Neuron (in vitro differentiated cells): Measurements from ENCODE around the gene P2RY12.

ENCODE experiments used
- H2AFZ ChIP-seq: one replicate; pipeline ENCODE4 v1.6.1; 2013; ENCODE audit warnings: low read depth, mild to moderate bottlenecking, inconsistent platforms, low read length, moderate library complexity
- H3K27me3 ChIP-seq: one replicate; pipeline ENCODE4 v1.6.1; 2013; ENCODE audit warnings: low read length; ENCODE audit not compliant: insufficient read depth
- H3K36me3 ChIP-seq: one replicate; pipeline ENCODE4 v1.6.1; 2013; ENCODE audit warnings: low read length; ENCODE audit not compliant: insufficient read depth
- H3K4me1 ChIP-seq: one replicate; pipeline ENCODE4 v1.6.1; 2013; ENCODE audit warnings: low read length; ENCODE audit not compliant: insufficient read depth
- H3K4me3 ChIP-seq: 2 replicates; pipeline ENCODE4 v1.5.1; 2013; ENCODE audit warnings: mild to moderate bottlenecking, low read length, moderate library complexity
- H3K9me3 ChIP-seq: one replicate; pipeline ENCODE4 v1.6.1; 2013; ENCODE audit warnings: low read length

The P2RY12 gene

DNA sequence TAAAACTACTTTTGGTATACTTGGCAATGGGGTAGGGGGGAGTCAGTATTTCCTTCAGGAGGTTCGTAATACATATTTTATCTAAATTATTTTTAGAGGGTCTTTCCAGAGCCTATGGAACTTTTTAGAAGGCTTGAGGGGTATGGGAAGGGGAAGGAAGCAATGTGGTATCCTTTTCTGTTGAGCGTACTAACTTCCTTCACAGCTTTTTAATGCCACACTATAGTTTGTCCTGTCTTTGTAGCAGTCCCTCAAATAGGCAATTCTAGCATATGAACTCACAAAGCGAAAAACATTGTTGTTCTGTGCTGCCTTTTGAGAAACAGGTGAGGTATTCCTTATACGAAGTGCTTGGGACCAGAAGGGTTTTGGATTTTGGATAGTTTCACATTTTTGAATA, 32.9 kb downstream of the P2RY12 start:
- H2AFZ ChIP-seq = no peak overlapping the region
- no peaks in the 10 kb centered on the region for H3K36me3 ChIP-seq
- H3K4me1 ChIP-seq = no peaks in the 10 kb centered on the region
- H3K9me3 ChIP-seq = no peaks in the 10 kb centered on the region
- no peaks in the 10 kb centered on the region for H3K27me3 ChIP-seq
- H3K4me3 ChIP-seq = no peak overlapping the region

DNA sequence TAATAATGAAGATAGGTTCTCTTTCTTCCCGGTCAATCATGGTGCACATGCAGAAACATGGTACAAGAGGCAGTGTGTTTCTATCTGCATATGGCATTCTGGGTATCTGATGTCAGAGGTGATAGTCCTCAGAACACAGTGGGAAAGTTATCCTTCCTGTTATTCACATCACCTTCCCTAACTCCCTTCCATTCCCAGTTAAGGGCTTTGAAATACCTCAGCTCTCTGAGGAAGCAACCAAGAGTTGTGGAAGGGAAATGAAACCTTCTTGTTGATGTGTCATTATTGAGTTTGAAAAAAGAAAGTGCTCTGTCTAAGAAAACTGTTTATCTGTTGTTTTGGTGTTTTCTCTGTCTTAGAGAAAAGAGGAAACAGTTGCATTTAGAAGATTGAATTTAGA, 33.3 kb downstream of the P2RY12 start:
- Histone ChIP-seq H3K27me3 (no peaks in the 10 kb centered on the region), H3K9me3 (no peaks in the 10 kb centered on the region), H2AFZ (no peak overlapping the region), H3K36me3 (no peaks in the 10 kb centered on the region), H3K4me3 (no peak overlapping the region), H3K4me1 (no peaks in the 10 kb centered on the region)

DNA sequence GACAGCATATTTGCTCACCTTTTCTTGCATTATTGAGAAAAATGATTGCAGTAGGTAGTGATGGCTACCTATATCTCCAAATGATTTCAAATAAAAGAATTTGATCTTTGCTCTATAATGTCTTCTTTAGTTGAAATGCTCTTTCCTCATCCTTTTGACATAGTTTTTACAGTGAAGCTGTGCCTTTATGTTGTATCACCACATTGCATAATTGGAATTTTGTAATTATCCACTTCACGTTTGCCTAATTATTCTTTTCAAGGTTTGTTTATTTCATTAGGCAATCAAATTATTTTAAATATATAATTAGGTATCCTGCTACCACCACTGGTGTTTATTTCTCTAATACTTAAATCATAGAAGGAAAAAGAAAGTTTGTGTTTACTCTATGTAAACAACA, 33.9 kb downstream of the P2RY12 start:
- no peaks in the 10 kb centered on the region for H3K9me3 ChIP-seq

DNA sequence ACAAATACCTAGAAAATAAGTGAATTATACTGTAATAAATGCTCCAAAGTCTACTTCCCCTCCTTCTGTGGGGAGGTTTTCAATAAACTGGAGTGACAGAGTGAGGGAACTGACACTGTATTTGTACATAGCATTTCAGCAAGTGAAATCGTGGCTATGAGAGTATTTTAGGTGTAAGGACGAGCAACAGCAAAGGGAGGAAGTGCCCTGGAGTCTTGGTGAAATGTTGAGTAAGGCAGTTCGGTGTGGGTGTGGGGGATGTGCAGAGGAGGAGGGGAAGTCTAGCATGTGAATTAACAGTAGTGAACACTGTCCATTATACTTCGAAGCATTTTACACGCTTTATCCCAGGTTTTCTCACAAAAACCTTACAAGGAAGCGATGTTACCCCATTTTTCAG, 37.1 kb downstream of the P2RY12 start:
- Histone ChIP-seq H3K4me3 (no peak overlapping the region), H3K9me3 (no peaks in the 10 kb centered on the region), H2AFZ (no peak overlapping the region), H3K36me3 (no peaks in the 10 kb centered on the region), H3K4me1 (no peaks in the 10 kb centered on the region), H3K27me3 (no peaks in the 10 kb centered on the region)

More for the DNA sequence above, 33.9 kb downstream of the P2RY12 start:
- H3K4me3 ChIP-seq = no peak overlapping the region
- no peaks in the 10 kb centered on the region for H3K36me3 ChIP-seq
- no peaks in the 10 kb centered on the region for H3K27me3 ChIP-seq
- H3K4me1 ChIP-seq = no peaks in the 10 kb centered on the region
- H2AFZ ChIP-seq = no peak overlapping the region

DNA sequence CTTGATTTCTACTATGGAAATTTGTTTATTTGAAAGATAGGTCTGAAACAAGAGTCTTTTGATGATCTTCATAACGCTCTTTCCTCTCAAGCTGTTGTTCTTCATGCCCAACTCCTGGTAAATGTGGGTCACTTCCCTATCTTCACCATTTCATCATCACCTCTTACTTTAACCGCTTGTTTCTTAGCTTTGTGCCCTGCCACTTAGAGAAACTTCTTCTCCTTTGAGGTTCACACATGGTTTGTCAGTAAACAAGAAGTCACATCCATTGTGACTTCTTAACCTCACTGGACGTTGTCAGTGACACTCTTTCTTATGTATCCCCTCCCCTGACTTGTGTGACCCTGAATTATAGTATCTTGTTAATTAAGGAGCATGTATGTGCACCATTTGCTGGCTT, 38.3 kb downstream of the P2RY12 start:
- H3K4me3 ChIP-seq = no peak overlapping the region
- no peak overlapping the region for H2AFZ ChIP-seq
- H3K27me3 ChIP-seq = no peaks in the 10 kb centered on the region
- no peaks in the 10 kb centered on the region for H3K4me1 ChIP-seq
- no peaks in the 10 kb centered on the region for H3K36me3 ChIP-seq
- H3K9me3 ChIP-seq = no peaks in the 10 kb centered on the region

DNA sequence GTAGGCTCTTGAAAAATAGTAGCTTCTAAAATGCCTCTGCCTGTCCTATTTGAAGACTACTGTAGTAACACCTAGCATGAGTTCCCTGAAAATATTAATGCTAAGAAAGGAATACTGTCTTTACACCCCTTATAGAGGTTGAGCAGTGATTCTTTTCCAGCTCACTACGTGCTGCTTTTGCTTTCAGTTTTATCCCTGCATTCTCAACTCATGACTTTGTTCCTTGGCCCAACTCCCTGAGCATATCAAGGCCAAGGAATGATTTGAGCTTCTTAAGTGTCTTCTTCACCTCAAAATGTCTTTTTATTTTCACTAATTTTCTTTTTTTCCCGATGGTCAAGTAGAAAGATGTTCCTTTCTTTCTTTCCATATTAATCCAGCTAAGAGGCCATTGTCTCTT, 38.7 kb downstream of the P2RY12 start:
- Histone ChIP-seq H3K36me3 (no peaks in the 10 kb centered on the region), H2AFZ (no peak overlapping the region), H3K4me3 (no peak overlapping the region), H3K27me3 (no peaks in the 10 kb centered on the region), H3K4me1 (no peaks in the 10 kb centered on the region), H3K9me3 (no peaks in the 10 kb centered on the region)

DNA sequence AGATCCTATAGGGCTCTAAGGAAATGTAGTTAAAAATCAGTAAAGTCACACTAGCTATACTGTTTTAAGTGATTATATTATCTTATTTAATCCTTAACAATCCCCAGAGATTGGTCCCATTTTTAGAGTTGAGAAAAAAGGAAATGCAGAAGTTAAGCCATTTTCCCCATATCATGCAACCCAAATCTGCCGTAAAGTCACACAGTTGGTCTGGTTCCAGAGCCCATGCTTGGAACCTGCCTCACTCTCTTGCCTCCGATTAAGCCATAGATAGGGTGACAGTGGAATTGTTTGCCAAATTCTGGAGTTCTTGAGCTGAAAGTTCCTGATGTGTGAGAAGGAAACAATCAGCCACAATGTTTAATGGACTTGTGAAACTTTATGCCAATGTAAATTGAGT, 52.9 kb downstream of the P2RY12 start:
- no peaks in the 10 kb centered on the region for H3K9me3 ChIP-seq
- H3K4me3 ChIP-seq = no peak overlapping the region
- no peak overlapping the region for H2AFZ ChIP-seq
- H3K27me3 ChIP-seq = no peaks in the 10 kb centered on the region
- no peaks in the 10 kb centered on the region for H3K36me3 ChIP-seq
- H3K4me1 ChIP-seq = no peaks in the 10 kb centered on the region

DNA sequence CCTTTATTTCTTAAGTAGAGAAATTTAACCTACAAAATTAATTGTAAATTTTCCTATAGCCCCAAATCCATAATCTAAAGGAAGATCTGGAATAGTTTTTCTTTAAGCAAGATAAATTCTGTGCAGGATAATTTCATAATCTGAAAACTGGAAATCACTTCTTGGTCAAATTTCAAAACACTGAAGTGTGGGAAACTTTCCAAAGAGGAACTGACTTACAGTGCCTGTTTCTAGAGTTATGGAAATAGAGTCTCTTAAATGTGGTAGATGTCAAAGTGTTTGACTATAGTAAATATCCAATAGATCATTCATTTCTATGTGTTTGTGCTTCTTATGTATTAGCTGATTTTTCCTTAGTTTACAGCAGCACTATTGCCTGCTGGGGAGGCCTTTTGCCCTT, 53.7 kb downstream of the P2RY12 start:
- H3K36me3 ChIP-seq = no peaks in the 10 kb centered on the region
- H2AFZ ChIP-seq = no peak overlapping the region
- no peaks in the 10 kb centered on the region for H3K4me1 ChIP-seq
- no peaks in the 10 kb centered on the region for H3K27me3 ChIP-seq
- H3K4me3 ChIP-seq = no peak overlapping the region
- no peaks in the 10 kb centered on the region for H3K9me3 ChIP-seq

DNA sequence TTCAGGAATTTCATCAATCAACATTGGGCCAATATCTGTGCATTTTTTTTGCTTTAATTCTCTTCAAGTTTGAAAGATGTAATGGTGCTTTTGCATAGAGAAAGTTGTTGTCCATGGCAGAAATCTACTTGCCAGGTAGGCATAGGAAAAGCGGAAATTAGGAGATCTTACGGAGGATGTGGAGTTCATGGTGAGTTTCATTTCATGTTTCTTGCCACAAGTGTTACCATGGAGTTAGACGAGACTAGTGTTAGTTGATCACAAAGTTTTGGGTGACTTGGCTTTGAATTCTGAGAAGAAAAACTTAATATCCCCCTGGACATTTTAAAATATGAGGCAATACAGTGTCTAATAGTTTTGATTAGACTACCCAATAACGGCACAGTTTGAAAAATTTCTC, 54.2 kb downstream of the P2RY12 start:
- no peak overlapping the region for H3K4me3 ChIP-seq
- no peaks in the 10 kb centered on the region for H3K9me3 ChIP-seq
- no peak overlapping the region for H2AFZ ChIP-seq
- no peaks in the 10 kb centered on the region for H3K36me3 ChIP-seq
- no peaks in the 10 kb centered on the region for H3K27me3 ChIP-seq
- no peaks in the 10 kb centered on the region for H3K4me1 ChIP-seq

DNA sequence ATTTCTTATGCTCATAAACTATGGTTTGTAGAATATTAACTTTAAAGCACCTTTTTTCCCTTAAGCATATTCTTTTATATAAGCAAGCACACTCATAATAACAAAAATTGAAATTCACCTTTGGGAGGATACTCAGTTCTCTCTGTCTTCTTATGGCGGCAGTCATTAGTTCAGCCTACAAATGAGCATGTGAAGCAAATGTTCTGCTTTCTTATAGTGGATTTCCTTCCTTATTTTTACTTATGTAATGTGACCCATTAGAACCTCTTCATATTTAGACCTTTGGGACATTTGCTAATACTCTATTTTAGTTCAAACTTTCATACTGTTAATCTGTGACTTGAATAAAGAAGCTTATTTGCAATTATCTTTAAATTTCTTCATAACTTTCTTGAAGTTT, 55.2 kb downstream of the P2RY12 start, which contains the start of gene P2RY13:
P2RY13 (minus strand) TSS at position 187 of the 400 bp plus-strand sequence; CDS start at position 166, 21 bp downstream.
- Histone ChIP-seq H2AFZ (no peak within 1 kb of the TSS), H3K27me3 (no peaks in the 10 kb centered on the region), H3K9me3 (no peaks in the 10 kb centered on the region), H3K4me3 (no peak within 1 kb of the TSS), H3K4me1 (no peaks in the 10 kb centered on the region), H3K36me3 (no peaks in the 10 kb centered on the region)

DNA sequence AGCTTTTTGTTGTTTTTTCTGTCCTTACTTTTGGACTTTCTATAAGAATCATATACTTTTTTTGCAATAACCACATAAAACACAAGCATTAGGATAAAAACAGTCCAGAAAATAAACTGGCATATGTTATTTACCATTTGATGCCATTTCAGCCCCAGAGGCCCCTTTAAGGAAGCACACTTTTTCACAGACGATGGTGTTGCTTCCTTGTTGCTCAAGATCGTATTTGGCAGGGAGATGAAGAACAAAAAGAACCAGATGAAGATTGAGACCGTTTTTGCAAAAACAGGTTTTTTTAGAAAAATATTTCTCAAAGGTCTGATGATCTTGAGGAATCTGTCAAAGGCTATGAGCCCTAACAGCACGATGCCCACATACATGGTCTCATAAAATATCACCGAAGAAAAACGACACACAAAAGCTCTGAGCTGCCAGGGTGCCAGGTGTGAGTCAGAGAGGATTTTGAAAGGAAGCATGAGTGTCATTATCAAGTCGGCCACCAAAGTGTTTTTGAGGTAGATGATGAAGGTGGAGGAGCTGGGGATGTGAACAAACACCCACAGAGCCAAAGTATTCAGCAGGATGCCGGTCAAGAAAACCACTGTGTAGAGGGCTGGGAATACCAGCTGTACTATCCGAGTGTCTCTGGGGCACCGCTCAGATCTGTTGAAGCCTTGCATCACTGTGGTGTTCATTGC, 56.1 kb downstream of the P2RY12 start:
- Histone ChIP-seq H3K4me3 (no peak overlapping the region), H2AFZ (no peak overlapping the region), H3K36me3 (no peaks in the 10 kb centered on the region), H3K4me1 (no peaks in the 10 kb centered on the region), H3K27me3 (no peaks in the 10 kb centered on the region), H3K9me3 (no peaks in the 10 kb centered on the region)

DNA sequence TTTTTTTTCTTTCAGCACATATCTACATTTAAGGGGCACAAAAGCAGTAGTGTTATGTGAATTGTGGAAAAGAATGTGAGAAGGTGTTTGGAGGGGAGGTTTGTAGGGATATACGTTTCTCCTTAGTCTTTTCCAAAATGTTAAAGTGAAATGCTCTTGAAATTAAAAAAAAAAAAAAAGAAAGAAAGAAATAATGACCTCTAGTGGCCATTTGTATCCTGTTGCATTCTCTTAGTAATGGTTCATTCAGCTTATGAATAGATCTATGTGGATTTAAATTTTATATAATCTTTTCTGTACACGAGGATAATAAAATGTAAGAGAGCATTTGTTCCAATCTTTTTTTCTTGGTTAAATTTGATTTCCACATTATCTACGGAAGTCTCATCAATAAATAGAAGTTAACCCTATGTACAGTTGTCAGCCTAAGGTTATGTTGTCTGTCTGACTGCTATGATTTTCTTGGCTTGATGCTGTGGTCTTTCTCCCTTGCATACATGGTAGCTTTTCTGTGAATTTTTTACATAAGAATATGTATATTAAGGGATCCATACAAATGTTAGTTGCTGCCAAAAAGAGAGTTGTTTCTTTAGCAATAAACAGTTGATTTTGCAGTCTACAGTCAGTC, 56.9 kb downstream of the P2RY12 start:
- H2AFZ ChIP-seq = no peak overlapping the region
- no peaks in the 10 kb centered on the region for H3K27me3 ChIP-seq
- no peak overlapping the region for H3K4me3 ChIP-seq
- no peaks in the 10 kb centered on the region for H3K36me3 ChIP-seq
- no peaks in the 10 kb centered on the region for H3K4me1 ChIP-seq
- H3K9me3 ChIP-seq = no peaks in the 10 kb centered on the region

DNA sequence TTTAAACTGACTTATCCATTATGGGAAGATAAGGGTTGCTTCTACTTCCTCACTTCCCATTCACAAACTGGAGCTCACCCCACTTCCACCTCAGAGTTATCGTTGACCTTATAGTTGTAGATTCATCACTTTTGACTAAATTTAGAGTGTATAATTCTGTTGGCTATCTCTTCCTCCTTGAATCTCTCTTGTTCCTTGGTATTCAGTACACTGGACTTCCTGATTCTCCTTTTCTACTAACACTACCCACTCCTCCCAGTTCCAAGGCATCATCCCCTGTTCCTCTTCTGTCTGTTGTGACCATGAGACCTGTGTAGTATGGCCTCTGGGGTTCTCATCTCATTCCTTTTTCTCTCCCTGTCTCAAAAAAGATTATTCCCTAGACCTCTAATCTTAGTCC, 62.0 kb downstream of the P2RY12 start:
- Histone ChIP-seq H3K4me1 (no peaks in the 10 kb centered on the region), H3K36me3 (no peaks in the 10 kb centered on the region), H3K9me3 (no peaks in the 10 kb centered on the region), H3K27me3 (no peaks in the 10 kb centered on the region), H3K4me3 (no peak overlapping the region), H2AFZ (no peak overlapping the region)

DNA sequence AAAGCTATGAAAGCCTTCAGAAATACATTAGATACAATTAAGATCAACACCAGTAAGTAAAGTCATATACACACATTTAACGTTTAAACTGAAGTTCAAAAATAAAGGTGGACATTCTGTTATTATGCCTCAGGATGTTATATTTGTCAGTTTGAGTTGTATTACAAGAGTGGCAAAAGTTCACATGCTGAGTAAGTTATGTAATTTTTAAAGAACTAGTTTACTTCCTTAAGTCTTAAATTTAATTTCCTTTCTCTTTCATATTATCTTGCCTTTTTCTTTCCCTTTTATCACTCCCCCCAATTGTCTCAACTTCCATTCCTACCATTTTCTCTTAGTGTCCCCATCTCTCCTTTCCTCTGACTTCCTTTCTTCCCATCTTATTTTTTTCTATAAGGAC, 63.0 kb downstream of the P2RY12 start:
- Histone ChIP-seq H3K4me1 (no peaks in the 10 kb centered on the region), H3K4me3 (no peak overlapping the region), H3K9me3 (no peaks in the 10 kb centered on the region), H2AFZ (no peak overlapping the region), H3K36me3 (no peaks in the 10 kb centered on the region), H3K27me3 (no peaks in the 10 kb centered on the region)
